ENCODE data around the gene DCAF11.

- TF ChIP-seq POLR2A (IDR thresholded peaks at IDR 0.05; ENCODE audit: low read depth, low read length), result no peak
- no peak for TF ChIP-seq TAF1 (IDR thresholded peaks at IDR 0.05; ENCODE audit: borderline replicate concordance, low read depth, low read length)
Observed at GRCh38 chr14:24093207-24093900, 21.2 kb upstream of the DCAF11 start.
